Neural progenitor cell (in vitro differentiated cells): ENCODE data around the gene VPS45.

ENCODE experiments used
- CTCF ChIP-seq: fragments of 200-600 bp; sonication (generic); IDR thresholded peaks from 2 replicates; pipeline ENCODE4 v1.5.1; 2017; ENCODE audit warnings: antibody characterized with exemption, mild to moderate bottlenecking
- EZH2phosphoT487 ChIP-seq: fragments of 200-600 bp; sonication (generic); IDR thresholded peaks from 2 replicates; pipeline ENCODE4 v1.6.1; 2017; ENCODE audit warnings: antibody characterized with exemption

GRCh38 chr1:150141452-150141851, 73.9 kb downstream of the VPS45 start:
- no peak for TF ChIP-seq CTCF
- TF ChIP-seq EZH2phosphoT487: no peak
